Gastrocnemius medialis (tissue), 4 donors: ENCODE data around the gene YJU2.

Source experiments
- POLR2A ChIP-seq, 2 donors: fragments of 450-650 bp; IDR thresholded peaks; one replicate each; pipeline ENCODE4 v1.6.1; 2017; ENCODE audit warnings: antibody characterized with exemption in 2 of 2, mild to moderate bottlenecking in 2 of 2, moderate library complexity in 2 of 2
- TF ChIP-seq, protein P1 (sequence below), 5 experiments: fragments of 450-650 bp in 3 of 5; fragments of 200-600 bp in 2 of 5; sonication (generic) in 2 of 5; IDR thresholded peaks in 4 of 5; conservative IDR thresholded peaks in 1 of 5; 1 replicate in 4 of 5; 2 replicates in 1 of 5; pipeline ENCODE4 v1.5.1; 2016 to 2019; ENCODE audit warnings: antibody characterized with exemption in 5 of 5, mild to moderate bottlenecking in 3 of 5, moderate library complexity in 3 of 5

DNA sequence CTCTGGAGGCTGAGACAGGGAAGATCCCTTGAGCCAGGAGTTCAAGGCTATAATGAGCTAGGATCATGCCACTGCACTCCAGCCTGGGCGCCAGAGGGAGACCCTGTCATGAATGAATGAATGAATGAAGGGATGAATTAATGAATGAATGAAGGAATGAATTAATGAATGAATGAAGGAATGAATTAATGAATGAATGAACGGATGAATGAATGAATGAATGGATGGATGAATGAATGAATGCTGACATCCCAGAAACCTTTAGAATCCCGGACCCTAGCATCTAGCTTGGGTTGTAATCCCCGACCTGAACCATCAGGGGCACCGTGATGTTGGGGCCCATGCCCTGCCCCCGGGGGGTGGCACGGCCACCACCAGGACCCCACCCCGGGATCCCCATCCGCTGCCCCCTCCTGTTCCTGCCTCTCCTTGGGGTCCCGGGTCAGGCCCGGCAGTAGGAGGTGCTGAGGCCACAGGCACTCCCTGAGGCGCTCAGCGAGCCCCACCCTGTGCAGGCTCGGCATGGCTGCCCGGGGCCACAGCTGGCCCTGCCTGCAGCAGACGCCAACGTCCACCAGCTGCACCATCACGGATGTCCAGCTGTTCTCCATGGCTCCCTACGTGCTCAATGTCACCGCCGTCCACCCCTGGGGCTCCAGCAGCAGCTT lies 14.1 kb upstream of the YJU2 start:
- TF ChIP-seq, protein P1, sequence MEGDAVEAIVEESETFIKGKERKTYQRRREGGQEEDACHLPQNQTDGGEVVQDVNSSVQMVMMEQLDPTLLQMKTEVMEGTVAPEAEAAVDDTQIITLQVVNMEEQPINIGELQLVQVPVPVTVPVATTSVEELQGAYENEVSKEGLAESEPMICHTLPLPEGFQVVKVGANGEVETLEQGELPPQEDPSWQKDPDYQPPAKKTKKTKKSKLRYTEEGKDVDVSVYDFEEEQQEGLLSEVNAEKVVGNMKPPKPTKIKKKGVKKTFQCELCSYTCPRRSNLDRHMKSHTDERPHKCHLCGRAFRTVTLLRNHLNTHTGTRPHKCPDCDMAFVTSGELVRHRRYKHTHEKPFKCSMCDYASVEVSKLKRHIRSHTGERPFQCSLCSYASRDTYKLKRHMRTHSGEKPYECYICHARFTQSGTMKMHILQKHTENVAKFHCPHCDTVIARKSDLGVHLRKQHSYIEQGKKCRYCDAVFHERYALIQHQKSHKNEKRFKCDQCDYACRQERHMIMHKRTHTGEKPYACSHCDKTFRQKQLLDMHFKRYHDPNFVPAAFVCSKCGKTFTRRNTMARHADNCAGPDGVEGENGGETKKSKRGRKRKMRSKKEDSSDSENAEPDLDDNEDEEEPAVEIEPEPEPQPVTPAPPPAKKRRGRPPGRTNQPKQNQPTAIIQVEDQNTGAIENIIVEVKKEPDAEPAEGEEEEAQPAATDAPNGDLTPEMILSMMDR (IDR thresholded peaks at IDR 0.05 in 4 of 5, conservative IDR thresholded peaks at IDR 0.05 in 1 of 5), result no peak
- no peak for TF ChIP-seq POLR2A (IDR thresholded peaks at IDR 0.05)
